H1 (cell line): Measurements from ENCODE around the gene ADGRV1. TPM values are rescaled to one million over a fixed set of nuclear protein-coding genes. Genes with fewer than 3 reads are reported as not detected.

Experiments
- CTCF ChIA-PET: fragments of 300-600 bp; sonication (Branson Sonifier 250); formaldehyde crosslinking; loops from one replicate; lab custom pipeline; 2021; ENCODE audit not compliant: partially characterized antibody; lab: Charles Lee
- POLR2A ChIA-PET: fragments of 300-600 bp; sonication (Branson Sonifier 250); formaldehyde crosslinking; loops from one replicate; lab custom pipeline; 2021; ENCODE audit warnings: inconsistent platforms; ENCODE audit not compliant: partially characterized antibody; lab: Charles Lee
- DNase-seq, 2 experiments: peaks; one replicate each; pipeline versions ENCODE4 v3.0.0 to v3.0.0-alpha.2; 2010 to 2022; ENCODE audit warnings: low spot score in 2 of 2, low read depth in 1 of 2, mixed read lengths in 1 of 2
- FAIRE-seq: peaks from 2 replicates; lab custom pipeline; 2011; peaks lifted over from hg19 to GRCh38; lab: Jason Lieb, UNC
- H2AFZ ChIP-seq: 2 replicates; pipeline ENCODE4 v1.8.1; 2012; ENCODE audit warnings: low read length, inconsistent platforms
- H2AK5ac ChIP-seq: 2 replicates; pipeline ENCODE4 v1.6.1; 2013; ENCODE audit warnings: low read depth, low read length
- H2BK120ac ChIP-seq: replicated peaks from 2 replicates; pipeline ENCODE3; 2013; ENCODE audit warnings: low read depth, low read length, inconsistent platforms
- H2BK12ac ChIP-seq: 2 replicates; pipeline ENCODE4 v1.6.1; 2013; ENCODE audit warnings: low read depth, low read length
- H2BK15ac ChIP-seq: 2 replicates; pipeline ENCODE4 v1.6.1; 2013; ENCODE audit warnings: low read length
- H2BK20ac ChIP-seq: 2 replicates; pipeline ENCODE4 v1.6.1; 2013; ENCODE audit warnings: low read length
- H2BK5ac ChIP-seq: 2 replicates; pipeline ENCODE4 v1.6.1; 2013; ENCODE audit warnings: low read depth, low read length
- H3K14ac ChIP-seq: 2 replicates; pipeline ENCODE4 v1.6.1; 2013; ENCODE audit warnings: inconsistent platforms; ENCODE audit not compliant: insufficient read length
- H3K18ac ChIP-seq: 2 replicates; pipeline ENCODE4 v1.6.1; 2013; ENCODE audit warnings: low read length; ENCODE audit errors: extremely low read depth
- H3K23ac ChIP-seq: 2 replicates; pipeline ENCODE4 v1.6.1; 2013; ENCODE audit warnings: inconsistent platforms; ENCODE audit not compliant: insufficient read length
- H3K23me2 ChIP-seq: 2 replicates; pipeline ENCODE4 v1.6.1; 2013; ENCODE audit warnings: low read depth, low read length
- H3K27ac ChIP-seq: 2 replicates; pipeline ENCODE4 v1.6.1; 2011; ENCODE audit warnings: low read depth, low read length, inconsistent platforms
- H3K27me3 ChIP-seq, 4 experiments: replicated peaks in 1 of 4; 1 replicate in 1 of 4; 2 replicates in 3 of 4; pipeline versions ENCODE4 v1.6.1 to v1.8.1; 2011 to 2013; ENCODE audit warnings: low read length in 3 of 4, mild to moderate bottlenecking in 3 of 4, inconsistent platforms in 2 of 4, mixed read lengths in 2 of 4, moderate library complexity in 1 of 4; ENCODE audit not compliant: control insufficient read depth in 3 of 4, insufficient read depth in 3 of 4; ENCODE audit errors: extremely low read depth in 1 of 4
- H3K36me3 ChIP-seq, 4 experiments: 2 replicates each; pipeline versions ENCODE4 v1.6.1 to v1.8.1; 2011 to 2013; ENCODE audit warnings: mild to moderate bottlenecking in 4 of 4, low read length in 3 of 4, moderate library complexity in 2 of 4, control low read depth in 1 of 4, inconsistent platforms in 1 of 4; ENCODE audit not compliant: insufficient read depth in 4 of 4, control insufficient read depth in 2 of 4
- H3K4ac ChIP-seq: replicated peaks from 2 replicates; pipeline ENCODE3; 2013; ENCODE audit warnings: low read length, low read depth, mixed read lengths, inconsistent platforms; ENCODE audit not compliant: insufficient read length
- H3K4me1 ChIP-seq, 4 experiments: replicated peaks in 1 of 4; 1 replicate in 1 of 4; 2 replicates in 3 of 4; pipeline versions ENCODE4 v1.6.1 to v1.8.1; 2011 to 2013; ENCODE audit warnings: low read length in 3 of 4, inconsistent platforms in 2 of 4, mixed read lengths in 1 of 4; ENCODE audit not compliant: insufficient read depth in 4 of 4, control insufficient read depth in 3 of 4
- H3K4me2 ChIP-seq, 2 experiments: 2 replicates each; pipeline versions ENCODE4 v1.6.1 to v1.8.1; 2011 to 2013; ENCODE audit warnings: low read depth in 2 of 2, low read length in 2 of 2, control low read depth in 1 of 2, inconsistent platforms in 1 of 2, mild to moderate bottlenecking in 1 of 2; ENCODE audit not compliant: insufficient read depth in 1 of 2
- H3K4me3 ChIP-seq, 4 experiments: fragments of 200-600, 300-600 bp in 1 of 4; sonication (generic), shearing (Covaris generic), sonication (Bioruptor Twin) in 1 of 4; 2 replicates each; pipeline versions ENCODE4 v1.5.1 to v1.8.1; 2011 to 2016; ENCODE audit warnings: low read length in 4 of 4, low read depth in 3 of 4, control low read depth in 2 of 4, inconsistent platforms in 2 of 4, mild to moderate bottlenecking in 2 of 4, mixed read lengths in 1 of 4, moderate library complexity in 1 of 4; ENCODE audit not compliant: insufficient read depth in 2 of 4; ENCODE audit errors: extremely low read depth in 1 of 4
- H3K56ac ChIP-seq: replicated peaks from 2 replicates; pipeline ENCODE3; 2013; ENCODE audit warnings: low read depth, mild to moderate bottlenecking, mixed read lengths, low read length, inconsistent platforms; ENCODE audit not compliant: insufficient read length
- H3K79me1 ChIP-seq: 2 replicates; pipeline ENCODE4 v1.6.1; 2013; ENCODE audit warnings: low read depth, low read length, control low read depth
- H3K79me2 ChIP-seq, 2 experiments: 2 replicates each; pipeline versions ENCODE4 v1.6.1 to v1.8.1; 2012 to 2013; ENCODE audit warnings: low read length in 2 of 2, mild to moderate bottlenecking in 2 of 2, inconsistent platforms in 1 of 2; ENCODE audit not compliant: insufficient read depth in 2 of 2, control insufficient read depth in 1 of 2
- H3K9ac ChIP-seq, 4 experiments: replicated peaks in 1 of 4; 1 replicate in 1 of 4; 2 replicates in 3 of 4; pipeline versions ENCODE4 v1.6.1 to v1.8.1; 2011 to 2013; ENCODE audit warnings: low read depth in 3 of 4, low read length in 3 of 4, control low read depth in 2 of 4, mild to moderate bottlenecking in 2 of 4, moderate library complexity in 2 of 4, inconsistent platforms in 1 of 4; ENCODE audit errors: extremely low read depth in 1 of 4
- H3K9me3 ChIP-seq, 2 experiments: 2 replicates each; pipeline versions ENCODE4 v1.6.1 to v1.8.1; 2012 to 2013; ENCODE audit warnings: mild to moderate bottlenecking in 2 of 2, moderate library complexity in 2 of 2, control low read depth in 1 of 2, inconsistent platforms in 1 of 2, low read depth in 1 of 2, low read length in 1 of 2, mixed read lengths in 1 of 2; ENCODE audit not compliant: insufficient read depth in 2 of 2
- H4K20me1 ChIP-seq, 2 experiments: replicated peaks in 1 of 2; 2 replicates each; pipeline versions ENCODE3 to v1.8.1; 2011 to 2013; ENCODE audit warnings: inconsistent platforms in 2 of 2, low read length in 2 of 2, mild to moderate bottlenecking in 1 of 2; ENCODE audit not compliant: insufficient read depth in 2 of 2, control insufficient read depth in 1 of 2
- H4K5ac ChIP-seq: 2 replicates; pipeline ENCODE4 v1.6.1; 2013; ENCODE audit warnings: low read length, low read depth, mixed read lengths, inconsistent platforms; ENCODE audit not compliant: insufficient read length
- H4K8ac ChIP-seq: 2 replicates; pipeline ENCODE4 v1.8.0; 2013; ENCODE audit warnings: mild to moderate bottlenecking, moderate library complexity, low read length, inconsistent platforms; ENCODE audit not compliant: insufficient read depth; ENCODE audit errors: extremely low read depth
- H4K91ac ChIP-seq: replicated peaks from 2 replicates; pipeline ENCODE3; 2013; ENCODE audit warnings: low read length, mixed read lengths, inconsistent platforms; ENCODE audit not compliant: insufficient read length
- RNF2 ChIP-seq: fragments of 200-900, 300-1000 bp; sonication (generic); IDR thresholded peaks from 2 replicates; pipeline ENCODE4 v1.7.1; 2016; ENCODE audit warnings: borderline replicate concordance, low read depth, mild to moderate bottlenecking, antibody characterized with exemption, low read length; ENCODE audit not compliant: poor library complexity, severe bottlenecking; ENCODE audit errors: missing control alignments
- SP1 ChIP-seq: IDR thresholded peaks from 2 replicates; pipeline ENCODE4 v1.6.1; 2011; ENCODE audit warnings: low read depth, low read length
- SP4 ChIP-seq: IDR thresholded peaks from 2 replicates; pipeline ENCODE4 v1.6.1; 2012; ENCODE audit warnings: low read length, inconsistent platforms
- WGBS, 2 experiments: shearing (Covaris generic) in 1 of 2; methylation state at CpG; one replicate each; pipeline versions ENCODE4 v1.1.6 to v1.1.7; 2013 to 2015; ENCODE audit warnings: low lambda C conversion rate in 2 of 2, mixed read lengths in 2 of 2, inconsistent platforms in 1 of 2, low coverage in 1 of 2, missing lambda C conversion rate in 1 of 2; ENCODE audit not compliant: insufficient replicate concordance in 2 of 2, insufficient coverage in 1 of 2, insufficient read length in 1 of 2; ENCODE audit errors: extremely low coverage in 1 of 2, missing lambda C conversion rate in 1 of 2; 5-methylcytosine and 5-hydroxymethylcytosine counted together
- polyA plus RNA-seq, 7 experiments: library from polyadenylated mRNA; depleted of rRNA in 3 of 7; stranded (reverse) in 5 of 7; unstranded in 2 of 7; fragments of >200 nt in 5 of 7; fragments of 200-250 nt in 2 of 7; gene quantifications; 1 replicate in 5 of 7; 2 replicates in 1 of 7; 4 replicates in 1 of 7; pipeline versions ENCODE4 v1.2.1 to v1.2.3, GENCODE V29; 2011 to 2013; ENCODE audit warnings: missing spikeins in 2 of 7, mixed read lengths in 2 of 7
- total RNA-seq: library from RNA; stranded (reverse); fragmentation: NEBNext Ultra II Directional; extraction: Animal tissue kit (Norgen Biotek cat#: 25700); gene quantifications from 2 replicates; pipeline ENCODE4 v1.2.1, GENCODE V29; 2021

Gene ADGRV1
- total and polyA plus RNA-seq, 2 of the 8 experiments (the other 6 are each of a cell fraction or from before 2014, with no cell fraction given) = 53.1 to 62.2 TPM

- Histone ChIP-seq H3K79me2 (no peaks in the 10 kb centered on the region), H3K27me3 (no peaks in the 10 kb centered on the region), H2AFZ (no peak overlapping the region), H4K91ac (no peak overlapping the region), H3K18ac (no peak overlapping the region), H2BK15ac (no peak overlapping the region), H3K9me3 (peaks cover 12 to 13% of the 10 kb centered on the region in 2 experiments), H3K4ac (no peak overlapping the region), H4K8ac (no peak overlapping the region), H3K27ac (no peak overlapping the region), H3K4me3 (no peak overlapping the region), H3K36me3 (peaks cover 0 to 30% (median 16%) of the 10 kb centered on the region in 4 experiments; a peak in 6 of 8 replicates), H2AK5ac (no peak overlapping the region), H3K56ac (no peak overlapping the region), H2BK20ac (no peak overlapping the region), H3K23ac (no peak overlapping the region), H2BK5ac (no peak overlapping the region), H3K4me1 (no peaks in the 10 kb centered on the region), H4K20me1 (no peaks in the 10 kb centered on the region), H3K9ac (no peak overlapping the region), H2BK120ac (no peak overlapping the region), H4K5ac (no peak overlapping the region), H2BK12ac (no peak overlapping the region), H3K4me2 (no peak overlapping the region), H3K23me2 (no peaks in the 10 kb centered on the region), H3K14ac (no peak overlapping the region), H3K79me1 (no peaks in the 10 kb centered on the region)
- 91% methylated on average over 4 of the region's 4 CpGs; no CpG with 5 or more reads in 1 of the 2 experiments for WGBS, 2 experiments
- TF ChIP-seq SP4 (no peak), RNF2 (no peak), SP1 (no peak)
- DNase-seq = no peak
- CTCF ChIA-PET = interaction anchor here (1.3 kb wide), 1 partner anchor 11 kb away, joined by 3 read pairs; no protein-coding TSS in a partner anchor
- POLR2A ChIA-PET = no interaction called here
- FAIRE-seq = no peak
Measured at GRCh38 chr5:90967851-90968250, 409.3 kb downstream of the ADGRV1 start.
